Esophagus muscularis mucosa (tissue), 3 donors: ENCODE measurements around the gene NT5M.

Experiments used
- POLR2AphosphoS5 ChIP-seq, 2 donors: sonication (generic); formaldehyde crosslinking; IDR thresholded peaks; one replicate each; pipeline ENCODE4 v1.6.1; 2017; ENCODE audit warnings: antibody characterized with exemption in 2 of 2
- TF ChIP-seq, protein P1 (sequence below), 3 experiments: fragments of 200-600 bp in 2 of 3; fragments of 450-650 bp in 1 of 3; sonication (generic) in 2 of 3; IDR thresholded peaks; one replicate each; pipeline ENCODE4 v1.5.1; 2017 to 2019; ENCODE audit warnings: antibody characterized with exemption in 3 of 3, mild to moderate bottlenecking in 2 of 3, moderate library complexity in 1 of 3

DNA sequence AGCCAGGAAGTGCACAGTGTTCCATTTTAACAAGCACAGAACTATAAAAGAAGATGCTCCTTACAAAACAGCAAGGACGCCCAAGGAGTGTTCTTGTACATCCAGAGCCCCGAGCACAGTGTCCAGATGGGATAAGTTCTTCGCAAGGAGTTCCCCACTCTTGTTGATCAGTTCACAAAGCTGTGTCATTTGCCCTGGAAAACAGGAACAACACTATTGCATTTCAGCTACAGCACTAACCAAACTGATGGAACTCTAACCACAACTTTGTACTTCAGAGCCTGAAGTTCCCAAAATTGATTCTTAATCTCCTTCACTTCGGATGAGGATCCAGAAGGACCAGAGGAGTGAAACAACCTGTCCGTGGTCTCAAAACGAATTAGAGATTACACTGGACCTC lies 27.2 kb upstream of the NT5M start:
- TF ChIP-seq POLR2AphosphoS5 (IDR thresholded peaks at IDR 0.05): no peak
- TF ChIP-seq, protein P1, sequence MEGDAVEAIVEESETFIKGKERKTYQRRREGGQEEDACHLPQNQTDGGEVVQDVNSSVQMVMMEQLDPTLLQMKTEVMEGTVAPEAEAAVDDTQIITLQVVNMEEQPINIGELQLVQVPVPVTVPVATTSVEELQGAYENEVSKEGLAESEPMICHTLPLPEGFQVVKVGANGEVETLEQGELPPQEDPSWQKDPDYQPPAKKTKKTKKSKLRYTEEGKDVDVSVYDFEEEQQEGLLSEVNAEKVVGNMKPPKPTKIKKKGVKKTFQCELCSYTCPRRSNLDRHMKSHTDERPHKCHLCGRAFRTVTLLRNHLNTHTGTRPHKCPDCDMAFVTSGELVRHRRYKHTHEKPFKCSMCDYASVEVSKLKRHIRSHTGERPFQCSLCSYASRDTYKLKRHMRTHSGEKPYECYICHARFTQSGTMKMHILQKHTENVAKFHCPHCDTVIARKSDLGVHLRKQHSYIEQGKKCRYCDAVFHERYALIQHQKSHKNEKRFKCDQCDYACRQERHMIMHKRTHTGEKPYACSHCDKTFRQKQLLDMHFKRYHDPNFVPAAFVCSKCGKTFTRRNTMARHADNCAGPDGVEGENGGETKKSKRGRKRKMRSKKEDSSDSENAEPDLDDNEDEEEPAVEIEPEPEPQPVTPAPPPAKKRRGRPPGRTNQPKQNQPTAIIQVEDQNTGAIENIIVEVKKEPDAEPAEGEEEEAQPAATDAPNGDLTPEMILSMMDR (IDR thresholded peaks at IDR 0.05): no peak
